GM12878 (cell line): ENCODE data around the gene NCR3LG1. TPM values are rescaled to one million over a fixed set of nuclear protein-coding genes. Genes with fewer than 3 reads are reported as not detected.

Source experiments
- STAT3 ChIP-seq: IDR thresholded peaks from 2 replicates; pipeline ENCODE4 v1.6.1; 2011; ENCODE audit warnings: low read depth, low read length, improper control_type of control experiment
- YBX1 ChIP-seq: fragments of 450-650 bp; IDR thresholded peaks from 2 replicates; pipeline ENCODE4 v1.6.1; 2016; ENCODE audit warnings: antibody characterized with exemption
- ZNF687 ChIP-seq: fragments of 450-650 bp; IDR thresholded peaks from 2 replicates; pipeline ENCODE4 v1.6.1; 2017; ENCODE audit warnings: mild to moderate bottlenecking, moderate library complexity
- ZSCAN29 ChIP-seq: fragments of 450-650 bp; IDR thresholded peaks from 2 replicates; pipeline ENCODE4 v1.6.1; 2017; ENCODE audit warnings: mild to moderate bottlenecking, moderate library complexity
- polyA plus RNA-seq, 11 experiments: library from polyadenylated mRNA; depleted of rRNA in 4 of 11; unstranded in 6 of 11; stranded (reverse) in 5 of 11; fragments of >200 nt; fragmentation: Nextera tagmentation in 4 of 11; fragmentation: Illumina TruSeq in 1 of 11; extraction: Ambion mirVana in 4 of 11; extraction: Trizol in 1 of 11; gene quantifications; 1 replicate in 1 of 11; 2 replicates in 10 of 11; pipeline versions ENCODE4 v1.2.1 to v1.2.3, GENCODE V29; 2011 to 2016; ENCODE audit warnings: inconsistent platforms in 2 of 11, missing spikeins in 2 of 11, low read depth in 1 of 11
- total RNA-seq, 4 experiments: library from RNA; depleted of rRNA in 3 of 4; stranded (reverse); fragments of >200 nt in 3 of 4; fragmentation: Illumina TruSeq in 1 of 4; extraction: Trizol in 1 of 4; gene quantifications; 2 replicates each; pipeline versions ENCODE4 v1.2.1 to v1.2.3, GENCODE V29; 2013 to 2021
- TF ChIP-seq, protein P1 (sequence below): fragments of 450-650 bp; IDR thresholded peaks from 2 replicates; pipeline ENCODE4 v1.6.1; 2016; ENCODE audit warnings: mild to moderate bottlenecking
- TF ChIP-seq, protein P2 (sequence below): fragments of 450-650 bp; formaldehyde crosslinking; IDR thresholded peaks from 2 replicates; pipeline ENCODE4 v1.4.0; 2020; ENCODE audit warnings: mild to moderate bottlenecking, moderate library complexity
- TF ChIP-seq, protein P3 (sequence below): IDR thresholded peaks from 2 replicates; pipeline ENCODE4 v1.6.1; 2011; ENCODE audit warnings: low read depth, low read length, improper control_type of control experiment, borderline replicate concordance

NCR3LG1 gene
- total and polyA plus RNA-seq, 10 of the 15 experiments (the other 5 are each of a cell fraction or from before 2014, with no cell fraction given), result under 0.01 to 0.18 (median 0.11) TPM; not detected in 2

DNA sequence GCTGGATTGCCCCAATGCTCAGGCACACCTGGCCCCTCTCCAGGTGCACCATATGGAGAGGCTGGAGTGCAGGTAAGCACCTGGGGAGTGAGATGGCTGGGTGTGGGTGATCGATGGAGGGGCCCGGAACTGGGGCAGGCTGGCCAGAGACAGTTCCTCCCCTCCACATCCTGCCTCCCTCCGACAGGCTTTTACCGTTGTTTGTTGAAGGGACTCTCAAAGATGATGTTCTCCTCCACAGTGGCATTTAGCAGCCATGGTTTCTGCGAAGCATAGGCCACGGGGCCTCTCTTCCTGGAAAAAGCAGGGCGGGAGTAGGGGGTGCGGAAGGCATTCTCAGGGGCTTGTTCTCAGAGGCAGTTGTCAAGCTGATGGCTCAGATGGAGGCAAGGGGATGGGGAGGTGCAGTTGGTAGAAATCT, 62.7 kb downstream of the NCR3LG1 start (continued):
- TF ChIP-seq, protein P1, sequence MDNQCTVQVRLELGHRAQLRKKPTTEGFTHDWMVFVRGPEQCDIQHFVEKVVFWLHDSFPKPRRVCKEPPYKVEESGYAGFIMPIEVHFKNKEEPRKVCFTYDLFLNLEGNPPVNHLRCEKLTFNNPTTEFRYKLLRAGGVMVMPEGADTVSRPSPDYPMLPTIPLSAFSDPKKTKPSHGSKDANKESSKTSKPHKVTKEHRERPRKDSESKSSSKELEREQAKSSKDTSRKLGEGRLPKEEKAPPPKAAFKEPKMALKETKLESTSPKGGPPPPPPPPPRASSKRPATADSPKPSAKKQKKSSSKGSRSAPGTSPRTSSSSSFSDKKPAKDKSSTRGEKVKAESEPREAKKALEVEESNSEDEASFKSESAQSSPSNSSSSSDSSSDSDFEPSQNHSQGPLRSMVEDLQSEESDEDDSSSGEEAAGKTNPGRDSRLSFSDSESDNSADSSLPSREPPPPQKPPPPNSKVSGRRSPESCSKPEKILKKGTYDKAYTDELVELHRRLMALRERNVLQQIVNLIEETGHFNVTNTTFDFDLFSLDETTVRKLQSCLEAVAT, result no peak
- TF ChIP-seq, protein P2, sequence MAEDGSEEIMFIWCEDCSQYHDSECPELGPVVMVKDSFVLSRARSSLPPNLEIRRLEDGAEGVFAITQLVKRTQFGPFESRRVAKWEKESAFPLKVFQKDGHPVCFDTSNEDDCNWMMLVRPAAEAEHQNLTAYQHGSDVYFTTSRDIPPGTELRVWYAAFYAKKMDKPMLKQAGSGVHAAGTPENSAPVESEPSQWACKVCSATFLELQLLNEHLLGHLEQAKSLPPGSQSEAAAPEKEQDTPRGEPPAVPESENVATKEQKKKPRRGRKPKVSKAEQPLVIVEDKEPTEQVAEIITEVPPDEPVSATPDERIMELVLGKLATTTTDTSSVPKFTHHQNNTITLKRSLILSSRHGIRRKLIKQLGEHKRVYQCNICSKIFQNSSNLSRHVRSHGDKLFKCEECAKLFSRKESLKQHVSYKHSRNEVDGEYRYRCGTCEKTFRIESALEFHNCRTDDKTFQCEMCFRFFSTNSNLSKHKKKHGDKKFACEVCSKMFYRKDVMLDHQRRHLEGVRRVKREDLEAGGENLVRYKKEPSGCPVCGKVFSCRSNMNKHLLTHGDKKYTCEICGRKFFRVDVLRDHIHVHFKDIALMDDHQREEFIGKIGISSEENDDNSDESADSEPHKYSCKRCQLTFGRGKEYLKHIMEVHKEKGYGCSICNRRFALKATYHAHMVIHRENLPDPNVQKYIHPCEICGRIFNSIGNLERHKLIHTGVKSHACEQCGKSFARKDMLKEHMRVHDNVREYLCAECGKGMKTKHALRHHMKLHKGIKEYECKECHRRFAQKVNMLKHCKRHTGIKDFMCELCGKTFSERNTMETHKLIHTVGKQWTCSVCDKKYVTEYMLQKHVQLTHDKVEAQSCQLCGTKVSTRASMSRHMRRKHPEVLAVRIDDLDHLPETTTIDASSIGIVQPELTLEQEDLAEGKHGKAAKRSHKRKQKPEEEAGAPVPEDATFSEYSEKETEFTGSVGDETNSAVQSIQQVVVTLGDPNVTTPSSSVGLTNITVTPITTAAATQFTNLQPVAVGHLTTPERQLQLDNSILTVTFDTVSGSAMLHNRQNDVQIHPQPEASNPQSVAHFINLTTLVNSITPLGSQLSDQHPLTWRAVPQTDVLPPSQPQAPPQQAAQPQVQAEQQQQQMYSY (CRISPR knock-in tag), result no peak
- TF ChIP-seq, protein P3, sequence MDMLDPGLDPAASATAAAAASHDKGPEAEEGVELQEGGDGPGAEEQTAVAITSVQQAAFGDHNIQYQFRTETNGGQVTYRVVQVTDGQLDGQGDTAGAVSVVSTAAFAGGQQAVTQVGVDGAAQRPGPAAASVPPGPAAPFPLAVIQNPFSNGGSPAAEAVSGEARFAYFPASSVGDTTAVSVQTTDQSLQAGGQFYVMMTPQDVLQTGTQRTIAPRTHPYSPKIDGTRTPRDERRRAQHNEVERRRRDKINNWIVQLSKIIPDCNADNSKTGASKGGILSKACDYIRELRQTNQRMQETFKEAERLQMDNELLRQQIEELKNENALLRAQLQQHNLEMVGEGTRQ, result no peak
- TF ChIP-seq ZSCAN29 (no peak), ZNF687 (no peak), YBX1 (no peak), STAT3 (no peak)
